Measurements from ENCODE around the gene MFAP4.

The MFAP4 gene

DNA sequence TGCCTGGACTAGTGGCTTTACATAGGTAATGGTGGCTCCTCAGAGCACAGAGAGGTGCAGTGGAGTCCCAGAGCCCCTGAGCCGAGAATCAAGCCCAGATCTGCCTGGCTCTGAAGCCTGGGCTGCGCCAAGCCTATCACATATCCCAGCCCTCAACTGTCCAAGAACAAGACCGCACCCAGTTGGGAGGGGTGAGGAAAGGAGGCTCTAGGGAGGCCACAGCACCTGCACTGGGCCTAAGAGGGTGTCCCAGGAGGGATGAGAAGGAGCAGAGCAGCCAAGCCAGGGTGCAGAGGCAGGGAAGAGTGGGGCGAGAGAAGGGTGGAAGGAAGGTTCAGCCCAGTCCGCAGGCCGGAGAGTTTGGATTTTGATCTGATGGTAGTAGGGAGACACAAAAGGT is 23.1 kb upstream of the MFAP4 start:
- H3K4me3 ChIP-seq (ENCODE audit: low read length) = no peak overlapping the region
- H3K9me2 ChIP-seq (replicated peaks; ENCODE audit: insufficient read depth, low read length) = no peaks in the 10 kb centered on the region
- H3K27ac ChIP-seq (ENCODE audit: low read length) = no peak overlapping the region
- no peaks in the 10 kb centered on the region for H3K4me1 ChIP-seq (ENCODE audit: low read length)
- TF ChIP-seq EZH2phosphoT487 (IDR thresholded peaks at IDR 0.05; ENCODE audit: low read length) (no peak), EZH2 (optimal IDR thresholded peaks at IDR 0.05; ENCODE audit: low read depth, low read length) (no peak)
- TF ChIP-seq, protein P1, sequence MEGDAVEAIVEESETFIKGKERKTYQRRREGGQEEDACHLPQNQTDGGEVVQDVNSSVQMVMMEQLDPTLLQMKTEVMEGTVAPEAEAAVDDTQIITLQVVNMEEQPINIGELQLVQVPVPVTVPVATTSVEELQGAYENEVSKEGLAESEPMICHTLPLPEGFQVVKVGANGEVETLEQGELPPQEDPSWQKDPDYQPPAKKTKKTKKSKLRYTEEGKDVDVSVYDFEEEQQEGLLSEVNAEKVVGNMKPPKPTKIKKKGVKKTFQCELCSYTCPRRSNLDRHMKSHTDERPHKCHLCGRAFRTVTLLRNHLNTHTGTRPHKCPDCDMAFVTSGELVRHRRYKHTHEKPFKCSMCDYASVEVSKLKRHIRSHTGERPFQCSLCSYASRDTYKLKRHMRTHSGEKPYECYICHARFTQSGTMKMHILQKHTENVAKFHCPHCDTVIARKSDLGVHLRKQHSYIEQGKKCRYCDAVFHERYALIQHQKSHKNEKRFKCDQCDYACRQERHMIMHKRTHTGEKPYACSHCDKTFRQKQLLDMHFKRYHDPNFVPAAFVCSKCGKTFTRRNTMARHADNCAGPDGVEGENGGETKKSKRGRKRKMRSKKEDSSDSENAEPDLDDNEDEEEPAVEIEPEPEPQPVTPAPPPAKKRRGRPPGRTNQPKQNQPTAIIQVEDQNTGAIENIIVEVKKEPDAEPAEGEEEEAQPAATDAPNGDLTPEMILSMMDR (IDR thresholded peaks at IDR 0.05; ENCODE audit: low read length) = no peak
- H3K79me2 ChIP-seq (ENCODE audit: low read length) = no peaks in the 10 kb centered on the region
- no peak overlapping the region for H2AFZ ChIP-seq (ENCODE audit: low read length)
- DNase-seq = no peak
- H3K36me3 ChIP-seq (replicated peaks; ENCODE audit: insufficient read depth, low read length) = no peaks in the 10 kb centered on the region
- no peaks in the 10 kb centered on the region for H3F3A ChIP-seq (ENCODE audit: insufficient read depth, low read length)
- no peaks in the 10 kb centered on the region for H4K20me1 ChIP-seq (ENCODE audit: insufficient read depth, low read length)
- no peak overlapping the region for H3K4me2 ChIP-seq (ENCODE audit: low read depth, low read length)
- no peaks in the 10 kb centered on the region for H3K27me3 ChIP-seq (replicated peaks; ENCODE audit: insufficient read depth, low read length)
- H3K9me3 ChIP-seq (replicated peaks; ENCODE audit: insufficient read depth, low read length) = no peaks in the 10 kb centered on the region
- H3K9ac ChIP-seq (ENCODE audit: low read length) = no peak overlapping the region

DNA sequence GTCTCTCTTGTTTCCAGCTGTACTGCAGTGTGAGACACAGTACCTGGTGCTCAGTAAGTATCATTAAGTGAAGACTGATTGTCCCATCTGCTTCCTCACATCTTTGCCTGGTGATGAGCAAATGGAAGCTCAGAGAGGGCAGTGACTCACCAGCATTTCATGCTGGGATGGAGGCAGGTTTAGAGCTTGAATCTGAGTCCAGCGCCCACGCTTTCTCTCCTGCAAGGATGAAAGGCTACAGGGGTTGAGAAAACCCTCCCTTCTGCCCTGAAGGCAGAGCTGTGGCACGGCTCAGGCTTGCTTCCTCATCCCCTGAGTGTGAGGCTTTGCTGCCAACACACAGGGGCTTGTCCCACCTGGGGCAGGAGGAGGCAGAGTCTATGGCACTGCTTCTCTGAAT is 22.5 kb upstream of the MFAP4 start:
- Histone ChIP-seq H3K9ac (ENCODE audit: low read length) (no peak overlapping the region), H4K20me1 (ENCODE audit: insufficient read depth, low read length) (no peaks in the 10 kb centered on the region), H3K4me1 (ENCODE audit: low read length) (no peaks in the 10 kb centered on the region), H3K9me3 (replicated peaks; ENCODE audit: insufficient read depth, low read length) (no peaks in the 10 kb centered on the region), H3K27me3 (replicated peaks; ENCODE audit: insufficient read depth, low read length) (no peaks in the 10 kb centered on the region), H2AFZ (ENCODE audit: low read length) (no peak overlapping the region), H3K4me2 (ENCODE audit: low read depth, low read length) (no peak overlapping the region), H3K4me3 (ENCODE audit: low read length) (no peak overlapping the region), H3K9me2 (replicated peaks; ENCODE audit: insufficient read depth, low read length) (no peaks in the 10 kb centered on the region), H3K27ac (ENCODE audit: low read length) (no peak overlapping the region), H3F3A (ENCODE audit: insufficient read depth, low read length) (no peaks in the 10 kb centered on the region), H3K36me3 (replicated peaks; ENCODE audit: insufficient read depth, low read length) (no peaks in the 10 kb centered on the region), H3K79me2 (ENCODE audit: low read length) (no peaks in the 10 kb centered on the region)
- no peak for DNase-seq
- TF ChIP-seq EZH2phosphoT487 (IDR thresholded peaks at IDR 0.05; ENCODE audit: low read length) = no peak

DNA sequence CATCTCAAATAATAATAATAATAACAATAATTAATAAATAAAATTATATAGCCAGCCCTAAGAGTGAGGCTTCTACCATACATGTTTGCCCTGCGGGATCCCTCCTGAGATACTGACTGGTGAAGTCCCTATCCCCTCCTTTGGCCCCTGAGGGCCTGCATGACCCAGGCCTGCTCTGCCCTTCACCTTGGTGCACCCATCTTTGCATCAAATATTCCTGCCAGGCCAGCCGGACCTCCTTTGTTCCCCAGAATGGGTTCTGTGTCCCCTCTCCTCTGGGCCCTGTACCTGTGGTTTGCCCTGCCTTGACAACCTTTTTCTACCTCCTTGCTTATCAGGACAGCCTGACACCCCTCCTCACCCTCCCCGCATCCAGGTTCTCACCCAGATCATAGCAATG is 22.1 kb upstream of the MFAP4 start:
- no peak for DNase-seq
- H3K9me3 ChIP-seq (replicated peaks; ENCODE audit: insufficient read depth, low read length) = no peaks in the 10 kb centered on the region
- H3K4me1 ChIP-seq (ENCODE audit: low read length) = no peaks in the 10 kb centered on the region
- no peak overlapping the region for H3K27ac ChIP-seq (ENCODE audit: low read length)
- H3K4me3 ChIP-seq (ENCODE audit: low read length) = no peak overlapping the region
- no peaks in the 10 kb centered on the region for H3K9me2 ChIP-seq (replicated peaks; ENCODE audit: insufficient read depth, low read length)
- TF ChIP-seq EZH2 (optimal IDR thresholded peaks at IDR 0.05; ENCODE audit: low read depth, low read length) (no peak), EZH2phosphoT487 (IDR thresholded peaks at IDR 0.05; ENCODE audit: low read length) (no peak)
- TF ChIP-seq, protein P1 (IDR thresholded peaks at IDR 0.05; ENCODE audit: low read length) = no peak
- no peaks in the 10 kb centered on the region for H3K27me3 ChIP-seq (replicated peaks; ENCODE audit: insufficient read depth, low read length)
- H3F3A ChIP-seq (ENCODE audit: insufficient read depth, low read length) = no peaks in the 10 kb centered on the region
- no peak overlapping the region for H3K4me2 ChIP-seq (ENCODE audit: low read depth, low read length)
- no peak overlapping the region for H3K9ac ChIP-seq (ENCODE audit: low read length)
- no peaks in the 10 kb centered on the region for H3K79me2 ChIP-seq (ENCODE audit: low read length)
- no peak overlapping the region for H2AFZ ChIP-seq (ENCODE audit: low read length)
- H3K36me3 ChIP-seq (replicated peaks; ENCODE audit: insufficient read depth, low read length) = no peaks in the 10 kb centered on the region
- H4K20me1 ChIP-seq (ENCODE audit: insufficient read depth, low read length) = no peaks in the 10 kb centered on the region

DNA sequence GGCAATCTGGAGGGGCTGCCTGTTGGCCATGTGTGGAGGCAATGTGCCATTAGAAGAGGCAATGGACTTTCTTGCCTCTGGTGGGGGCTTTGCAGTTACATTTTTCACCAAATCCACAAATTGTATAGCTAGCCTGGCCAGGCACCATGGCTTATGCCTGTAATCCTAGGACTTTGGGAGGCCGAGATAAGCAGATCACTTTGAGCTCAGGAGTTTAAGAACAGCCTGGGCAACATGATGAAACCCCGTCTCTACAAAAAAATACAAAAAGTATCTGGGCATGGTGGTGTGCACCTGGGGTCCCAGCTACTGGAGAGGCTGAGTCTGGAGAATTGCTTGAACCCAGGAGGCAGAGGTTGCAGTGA is 21.3 kb upstream of the MFAP4 start:
- DNase-seq = no peak
- Histone ChIP-seq H3K4me1 (ENCODE audit: low read length) (no peaks in the 10 kb centered on the region), H3K79me2 (ENCODE audit: low read length) (no peaks in the 10 kb centered on the region), H4K20me1 (ENCODE audit: insufficient read depth, low read length) (no peaks in the 10 kb centered on the region), H2AFZ (ENCODE audit: low read length) (no peak overlapping the region), H3K9ac (ENCODE audit: low read length) (no peak overlapping the region), H3K27ac (ENCODE audit: low read length) (no peak overlapping the region), H3F3A (ENCODE audit: insufficient read depth, low read length) (no peaks in the 10 kb centered on the region), H3K36me3 (replicated peaks; ENCODE audit: insufficient read depth, low read length) (no peaks in the 10 kb centered on the region), H3K4me2 (ENCODE audit: low read depth, low read length) (no peak overlapping the region), H3K4me3 (ENCODE audit: low read length) (no peak overlapping the region), H3K9me3 (replicated peaks; ENCODE audit: insufficient read depth, low read length) (no peaks in the 10 kb centered on the region), H3K27me3 (replicated peaks; ENCODE audit: insufficient read depth, low read length) (no peaks in the 10 kb centered on the region), H3K9me2 (replicated peaks; ENCODE audit: insufficient read depth, low read length) (no peaks in the 10 kb centered on the region)
- TF ChIP-seq EZH2 (optimal IDR thresholded peaks at IDR 0.05; ENCODE audit: low read depth, low read length) = no peak
- TF ChIP-seq, protein P1 (IDR thresholded peaks at IDR 0.05; ENCODE audit: low read length) = no peak
- no peak for TF ChIP-seq EZH2phosphoT487 (IDR thresholded peaks at IDR 0.05; ENCODE audit: low read length)
